ENCODE data around the gene ATP8A1. TPM values are rescaled to one million over a fixed set of nuclear protein-coding genes. Genes with fewer than 3 reads are reported as not detected.

ATP8A1 gene
- total RNA-seq, 4 donors from 2014 or later, result 23.8 to 74.2 (median 31.1) TPM

- peak; percentile 88 to 91 for ATAC-seq
Measured at GRCh38 chr4:42673082-42673425, 16.1 kb upstream of the ATP8A1 start.

GRCh38 chr4:42672359-42673081 is 15.6 kb upstream of the ATP8A1 start:
- in situ Hi-C loops (cut with MboI; ENCODE audit: low sequenced_read_pairs in 4 of 4) (loop anchor here in 1 of 4 donors (25.0 kb wide), 1 partner anchor 110 kb away; no protein-coding TSS in a partner anchor), intact Hi-C loops (cut with DNase I; ENCODE audit: low total_unique reads) (no loop called here)
- no peak overlapping the region for H3K27ac ChIP-seq
- TF ChIP-seq CTCF (IDR thresholded peaks at IDR 0.05 in 4 of 5, conservative IDR thresholded peaks at IDR 0.05 in 1 of 5) (no peak), POLR2A (IDR thresholded peaks at IDR 0.05) (no peak)
- H3K4me3 ChIP-seq, result no peak overlapping the region
- H3K27me3 ChIP-seq, result no peaks in the 10 kb centered on the region
- DNase-seq (no peak), ATAC-seq (no peak)
- H3K36me3 ChIP-seq, result no peaks in the 10 kb centered on the region
- H3K9me3 ChIP-seq, result no peaks in the 10 kb centered on the region
- H3K4me1 ChIP-seq, result no peaks in the 10 kb centered on the region

More at GRCh38 chr4:42673082-42673425, 16.1 kb upstream of the ATP8A1 start:
- Histone ChIP-seq H3K36me3 (no peaks in the 10 kb centered on the region), H3K9me3 (no peaks in the 10 kb centered on the region), H3K4me3 (no peak overlapping the region), H3K27ac (no peak overlapping the region), H3K27me3 (no peaks in the 10 kb centered on the region), H3K4me1 (no peaks in the 10 kb centered on the region)
- no peak for TF ChIP-seq CTCF (IDR thresholded peaks at IDR 0.05 in 4 of 5, conservative IDR thresholded peaks at IDR 0.05 in 1 of 5)
- DNase-seq, result peak in 1 of 2 donors; percentile 27
- intact Hi-C loops (cut with DNase I; ENCODE audit: low total_unique reads), result no loop called here
- in situ Hi-C loops (cut with MboI; ENCODE audit: low sequenced_read_pairs in 4 of 4), result loop anchor here in 1 of 4 donors (25.0 kb wide), 1 partner anchor 111 kb away; no protein-coding TSS in a partner anchor

- in situ Hi-C loops (cut with MboI; ENCODE audit: low sequenced_read_pairs in 4 of 4), result loop anchor here in 1 of 4 donors (25.0 kb wide), 1 partner anchor 109 kb away; no protein-coding TSS in a partner anchor
- TF ChIP-seq CTCF (IDR thresholded peaks at IDR 0.05 in 4 of 5, conservative IDR thresholded peaks at IDR 0.05 in 1 of 5) (no peak), POLR2A (IDR thresholded peaks at IDR 0.05) (no peak)
- no peak for DNase-seq
Measured at GRCh38 chr4:42671431-42672194, 14.7 kb upstream of the ATP8A1 start.

GRCh38 chr4:42658261-42658660 is 1.4 kb upstream of the ATP8A1 start:
- no peaks in the 10 kb centered on the region for H3K9me3 ChIP-seq
- no peak for TF ChIP-seq POLR2A (IDR thresholded peaks at IDR 0.05)
- no peak for TF ChIP-seq CTCF (IDR thresholded peaks at IDR 0.05 in 4 of 5, conservative IDR thresholded peaks at IDR 0.05 in 1 of 5)
- H3K27me3 ChIP-seq, result no peaks in the 10 kb centered on the region
- in situ Hi-C loops (cut with MboI; ENCODE audit: low sequenced_read_pairs in 4 of 4) (loop anchor here in 2 of 4 donors (10.0 to 25.0 kb wide), 2 partner anchors 53 to 96 kb away; no protein-coding TSS in a partner anchor), intact Hi-C loops (cut with DNase I; ENCODE audit: low total_unique reads) (no loop called here)
- peak overlapping the region in 3 of 4 donors; percentile 58 to 94 (median 68) for H3K4me3 ChIP-seq
- peaks cover 44 to 53% of the 10 kb centered on the region in 2 donors for H3K4me1 ChIP-seq
- DNase-seq (no peak), ATAC-seq (no peak)
- H3K36me3 ChIP-seq, result no peaks in the 10 kb centered on the region
- H3K27ac ChIP-seq, result peak overlapping the region; percentile 84 to 94 (median 89)

More at GRCh38 chr4:42671431-42672194, 14.7 kb upstream of the ATP8A1 start:
- Histone ChIP-seq H3K4me1 (no peaks in the 10 kb centered on the region), H3K27ac (no peak overlapping the region), H3K4me3 (no peak overlapping the region), H3K27me3 (no peaks in the 10 kb centered on the region), H3K36me3 (no peaks in the 10 kb centered on the region), H3K9me3 (no peaks in the 10 kb centered on the region)
- intact Hi-C loops (cut with DNase I; ENCODE audit: low total_unique reads), result no loop called here
- no peak for ATAC-seq

Data from gastrocnemius medialis (tissue), 4 donors.